Thoracic aorta (tissue), 2 donors: ENCODE results near the gene TGFB3. TPM values are rescaled to one million over a fixed set of nuclear protein-coding genes. Genes with fewer than 3 reads are reported as not detected.

ENCODE experiments used
- ATAC-seq: fragments of 150-250 bp; one replicate; pipeline ENCODE4 v1.8.0; 2017; ENCODE audit warnings: low read depth; ENCODE audit not compliant: insufficient number of reproducible peaks, low FRiP score
- DNase-seq: peaks from one replicate; pipeline ENCODE4 v3.0.0-alpha.2; 2020; ENCODE audit warnings: low spot score
- H3K27ac ChIP-seq, 2 donors: fragments of 200-600 bp; sonication (generic); 1 replicate in 1 of 2; 2 replicates in 1 of 2; pipeline ENCODE4 v1.5.1; 2016; ENCODE audit warnings: mild to moderate bottlenecking in 2 of 2, moderate library complexity in 2 of 2
- H3K27me3 ChIP-seq: fragments of 200-600 bp; sonication (generic); replicated peaks from 2 replicates; pipeline ENCODE4 v1.6.0; 2016; ENCODE audit warnings: mild to moderate bottlenecking; ENCODE audit not compliant: insufficient read depth
- H3K36me3 ChIP-seq: fragments of 200-600 bp; sonication (generic); one replicate; pipeline ENCODE4 v1.5.1; 2016
- H3K4me1 ChIP-seq, 2 donors: fragments of 200-600 bp; sonication (generic); 1 replicate in 1 of 2; 2 replicates in 1 of 2; pipeline versions ENCODE4 v1.5.1 to v1.6.0; 2016; ENCODE audit warnings: low read depth in 2 of 2, mild to moderate bottlenecking in 1 of 2; ENCODE audit not compliant: control insufficient read depth in 1 of 2
- H3K4me3 ChIP-seq: fragments of 200-600 bp; sonication (generic); 2 replicates; pipeline ENCODE4 v1.5.1; 2016; ENCODE audit warnings: mild to moderate bottlenecking
- H3K9me3 ChIP-seq: fragments of 200-600 bp; sonication (generic); 2 replicates; pipeline ENCODE4 v1.5.1; 2016
- total RNA-seq, 2 donors: library from RNA; depleted of rRNA; stranded (reverse); fragments of >200 nt; gene quantifications; one replicate each; pipeline versions ENCODE4 v1.1.0 to v1.2.3, GENCODE V29; 2016
- TF ChIP-seq, protein P1 (sequence below): fragments of 200-600 bp; sonication (generic); IDR thresholded peaks from one replicate; pipeline ENCODE4 v1.5.1; 2019; ENCODE audit warnings: antibody characterized with exemption

TGFB3 gene
- total RNA-seq, 2 donors from 2014 or later = 46.4 to 67.1 TPM

DNA sequence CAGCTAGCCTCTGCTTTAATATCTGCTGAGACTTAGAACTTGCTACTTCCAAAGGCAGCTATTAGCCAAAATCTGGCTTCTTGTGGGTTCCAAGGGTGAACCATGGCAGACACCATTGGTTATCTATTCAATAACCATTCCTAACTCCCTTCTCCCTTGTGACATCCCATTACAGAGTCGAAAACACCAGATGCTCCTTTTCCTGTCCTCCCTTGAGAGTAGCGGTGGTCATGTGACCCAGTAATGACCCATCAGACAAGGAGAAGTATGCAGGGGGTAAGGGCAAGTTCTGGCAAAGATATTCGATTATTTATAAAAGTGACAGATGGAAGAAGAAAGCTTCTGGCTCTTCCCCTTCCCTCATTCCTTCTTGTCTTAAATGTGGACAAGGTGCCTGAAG is 20.1 kb downstream of the TGFB3 start:
- H3K4me1 ChIP-seq = no peaks in the 10 kb centered on the region
- TF ChIP-seq, protein P1, sequence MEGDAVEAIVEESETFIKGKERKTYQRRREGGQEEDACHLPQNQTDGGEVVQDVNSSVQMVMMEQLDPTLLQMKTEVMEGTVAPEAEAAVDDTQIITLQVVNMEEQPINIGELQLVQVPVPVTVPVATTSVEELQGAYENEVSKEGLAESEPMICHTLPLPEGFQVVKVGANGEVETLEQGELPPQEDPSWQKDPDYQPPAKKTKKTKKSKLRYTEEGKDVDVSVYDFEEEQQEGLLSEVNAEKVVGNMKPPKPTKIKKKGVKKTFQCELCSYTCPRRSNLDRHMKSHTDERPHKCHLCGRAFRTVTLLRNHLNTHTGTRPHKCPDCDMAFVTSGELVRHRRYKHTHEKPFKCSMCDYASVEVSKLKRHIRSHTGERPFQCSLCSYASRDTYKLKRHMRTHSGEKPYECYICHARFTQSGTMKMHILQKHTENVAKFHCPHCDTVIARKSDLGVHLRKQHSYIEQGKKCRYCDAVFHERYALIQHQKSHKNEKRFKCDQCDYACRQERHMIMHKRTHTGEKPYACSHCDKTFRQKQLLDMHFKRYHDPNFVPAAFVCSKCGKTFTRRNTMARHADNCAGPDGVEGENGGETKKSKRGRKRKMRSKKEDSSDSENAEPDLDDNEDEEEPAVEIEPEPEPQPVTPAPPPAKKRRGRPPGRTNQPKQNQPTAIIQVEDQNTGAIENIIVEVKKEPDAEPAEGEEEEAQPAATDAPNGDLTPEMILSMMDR = no peak
- no peaks in the 10 kb centered on the region for H3K27me3 ChIP-seq
- H3K27ac ChIP-seq = no peak overlapping the region
- H3K4me3 ChIP-seq = no peak overlapping the region
- ATAC-seq = no peak
- H3K9me3 ChIP-seq = no peaks in the 10 kb centered on the region
- DNase-seq = no peak
- peaks cover 44% of the 10 kb centered on the region for H3K36me3 ChIP-seq

DNA sequence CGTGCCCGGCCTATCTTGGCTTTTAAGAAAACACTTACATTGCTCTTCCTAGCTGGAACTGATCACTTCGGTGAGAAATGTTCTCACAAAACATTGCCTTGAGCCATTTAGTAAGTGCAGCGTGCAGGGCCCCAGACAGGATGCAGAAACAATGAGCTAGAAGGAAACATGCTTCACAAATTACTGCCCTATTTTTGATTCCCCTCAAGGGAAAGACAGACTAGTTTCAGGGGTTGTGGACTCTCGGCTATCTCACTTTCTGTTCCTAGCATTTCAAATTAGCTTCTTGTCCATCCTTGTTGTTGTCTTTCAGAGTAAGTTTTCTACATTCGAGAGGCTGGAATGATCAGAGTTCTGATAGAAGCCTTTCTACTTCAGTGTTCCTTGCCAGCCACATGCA is 21.6 kb downstream of the TGFB3 start:
- TF ChIP-seq, protein P1 = no peak
- DNase-seq = no peak
- ATAC-seq = no peak
- no peak overlapping the region for H3K27ac ChIP-seq
- no peaks in the 10 kb centered on the region for H3K9me3 ChIP-seq
- no peaks in the 10 kb centered on the region for H3K4me1 ChIP-seq
- H3K36me3 ChIP-seq = peaks cover 41% of the 10 kb centered on the region
- no peaks in the 10 kb centered on the region for H3K27me3 ChIP-seq
- no peak overlapping the region for H3K4me3 ChIP-seq

DNA sequence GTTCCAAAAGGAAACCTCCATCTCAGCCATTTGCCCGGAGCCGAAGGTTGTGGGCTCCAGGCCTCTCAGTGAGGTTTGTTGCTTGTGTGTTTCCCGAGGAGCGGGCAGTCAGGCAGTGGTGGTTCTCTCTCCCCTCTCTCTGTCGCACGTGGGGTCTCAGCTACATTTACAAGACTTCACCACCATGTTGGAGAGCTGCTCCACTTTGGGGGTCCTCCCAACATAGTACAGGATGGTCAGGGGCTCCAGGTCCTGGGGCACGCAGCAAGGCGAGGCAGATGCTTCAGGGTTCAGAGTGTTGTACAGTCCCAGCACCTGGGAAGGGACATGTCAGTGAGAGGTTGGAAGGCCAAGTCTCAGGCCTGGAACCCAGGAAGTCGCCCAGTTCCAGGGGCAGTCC is 22.8 kb downstream of the TGFB3 start:
- Histone ChIP-seq H3K4me3 (no peak overlapping the region), H3K36me3 (peaks cover 35% of the 10 kb centered on the region), H3K27me3 (no peaks in the 10 kb centered on the region), H3K27ac (no peak overlapping the region), H3K9me3 (no peaks in the 10 kb centered on the region), H3K4me1 (no peaks in the 10 kb centered on the region)
- TF ChIP-seq, protein P1 = no peak
- ATAC-seq (no peak), DNase-seq (no peak)

DNA sequence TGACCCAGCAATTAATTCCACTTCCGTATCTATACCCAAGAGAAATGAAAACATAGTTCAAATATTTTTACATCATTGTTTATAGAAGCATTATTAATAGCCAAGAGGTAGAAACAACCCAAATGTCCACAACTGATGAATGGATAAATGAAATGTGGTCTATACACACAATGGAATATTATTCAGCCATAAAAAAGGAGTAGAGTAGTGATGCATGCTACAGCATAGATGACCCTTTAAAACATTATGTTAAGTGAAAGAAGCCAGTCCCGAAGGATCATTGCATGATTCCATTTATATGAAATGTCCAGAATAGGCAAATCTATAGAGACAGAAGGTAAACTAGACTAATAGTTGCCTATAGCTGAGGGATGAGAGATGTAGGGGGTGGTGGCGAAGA is 29.3 kb downstream of the TGFB3 start:
- no peak overlapping the region for H3K4me3 ChIP-seq
- DNase-seq (no peak), ATAC-seq (no peak)
- TF ChIP-seq, protein P1 = no peak
- H3K27me3 ChIP-seq = no peaks in the 10 kb centered on the region
- no peaks in the 10 kb centered on the region for H3K36me3 ChIP-seq
- no peak overlapping the region for H3K27ac ChIP-seq
- no peaks in the 10 kb centered on the region for H3K9me3 ChIP-seq
- no peaks in the 10 kb centered on the region for H3K4me1 ChIP-seq

DNA sequence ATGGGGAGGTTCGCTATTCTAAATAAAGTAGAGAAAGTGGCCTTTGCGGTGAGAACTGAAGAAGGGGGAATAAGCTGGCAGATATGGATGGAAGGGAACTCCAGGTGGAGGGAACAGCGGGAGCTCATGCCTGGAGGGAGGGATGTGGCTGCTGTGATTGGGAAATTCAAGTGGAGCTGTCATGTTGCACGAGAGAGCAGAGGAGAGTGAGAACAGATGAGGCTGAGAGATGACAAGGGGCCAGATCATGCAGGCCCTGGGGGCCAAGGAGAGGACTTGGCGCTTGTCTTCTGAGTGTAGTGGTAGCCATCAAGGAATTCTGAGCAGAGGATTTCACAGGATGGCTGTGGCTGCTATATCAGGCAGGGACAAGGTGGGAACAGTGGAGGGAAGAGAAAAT is 35.0 kb downstream of the TGFB3 start:
- no peak for ATAC-seq

More for the DNA sequence above, 35.0 kb downstream of the TGFB3 start:
- TF ChIP-seq, protein P1 = no peak
- Histone ChIP-seq H3K27ac (no peak overlapping the region), H3K36me3 (no peaks in the 10 kb centered on the region), H3K4me3 (no peak overlapping the region), H3K9me3 (no peaks in the 10 kb centered on the region), H3K4me1 (no peaks in the 10 kb centered on the region), H3K27me3 (no peaks in the 10 kb centered on the region)
- no peak for DNase-seq
